ENCODE data around the gene RNF213.

Gene RNF213

DNA sequence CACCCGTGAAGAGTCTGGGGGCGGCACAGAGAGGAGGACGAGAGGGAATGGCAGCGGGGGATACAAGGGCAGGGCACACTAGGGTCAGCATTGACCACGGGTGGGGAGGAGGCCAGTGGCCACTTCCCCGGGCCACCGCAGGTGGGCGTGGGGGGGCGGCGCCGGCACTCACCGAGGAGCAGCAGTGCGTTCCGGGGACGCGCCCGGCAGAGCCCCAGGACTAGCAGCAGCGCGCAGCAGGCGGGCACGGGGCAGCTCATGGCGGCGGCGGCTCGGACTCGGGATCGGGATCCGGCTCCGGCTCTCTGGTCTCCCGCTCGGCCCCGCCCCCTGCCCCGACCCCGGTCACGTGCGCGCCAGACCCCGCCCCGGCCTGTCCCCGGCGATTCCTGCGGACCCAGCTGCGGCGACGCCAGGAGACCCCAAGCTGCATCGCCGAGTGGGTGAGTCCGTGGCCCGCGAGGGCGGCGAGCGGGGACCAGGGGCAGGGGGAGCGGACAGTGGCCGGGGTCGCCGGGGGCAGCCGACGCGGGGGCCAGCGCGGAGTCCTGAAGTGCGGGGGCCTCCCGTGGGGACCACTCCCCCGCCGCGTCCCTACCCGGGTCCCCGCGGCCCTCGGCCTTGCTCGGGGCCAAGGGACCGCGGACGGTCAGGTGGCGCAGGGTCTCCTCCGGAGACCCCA is 40.5 kb upstream of the RNF213 start, which contains the start of the genes SGSH and SLC26A11 (continued):
- TF ChIP-seq, protein P1, sequence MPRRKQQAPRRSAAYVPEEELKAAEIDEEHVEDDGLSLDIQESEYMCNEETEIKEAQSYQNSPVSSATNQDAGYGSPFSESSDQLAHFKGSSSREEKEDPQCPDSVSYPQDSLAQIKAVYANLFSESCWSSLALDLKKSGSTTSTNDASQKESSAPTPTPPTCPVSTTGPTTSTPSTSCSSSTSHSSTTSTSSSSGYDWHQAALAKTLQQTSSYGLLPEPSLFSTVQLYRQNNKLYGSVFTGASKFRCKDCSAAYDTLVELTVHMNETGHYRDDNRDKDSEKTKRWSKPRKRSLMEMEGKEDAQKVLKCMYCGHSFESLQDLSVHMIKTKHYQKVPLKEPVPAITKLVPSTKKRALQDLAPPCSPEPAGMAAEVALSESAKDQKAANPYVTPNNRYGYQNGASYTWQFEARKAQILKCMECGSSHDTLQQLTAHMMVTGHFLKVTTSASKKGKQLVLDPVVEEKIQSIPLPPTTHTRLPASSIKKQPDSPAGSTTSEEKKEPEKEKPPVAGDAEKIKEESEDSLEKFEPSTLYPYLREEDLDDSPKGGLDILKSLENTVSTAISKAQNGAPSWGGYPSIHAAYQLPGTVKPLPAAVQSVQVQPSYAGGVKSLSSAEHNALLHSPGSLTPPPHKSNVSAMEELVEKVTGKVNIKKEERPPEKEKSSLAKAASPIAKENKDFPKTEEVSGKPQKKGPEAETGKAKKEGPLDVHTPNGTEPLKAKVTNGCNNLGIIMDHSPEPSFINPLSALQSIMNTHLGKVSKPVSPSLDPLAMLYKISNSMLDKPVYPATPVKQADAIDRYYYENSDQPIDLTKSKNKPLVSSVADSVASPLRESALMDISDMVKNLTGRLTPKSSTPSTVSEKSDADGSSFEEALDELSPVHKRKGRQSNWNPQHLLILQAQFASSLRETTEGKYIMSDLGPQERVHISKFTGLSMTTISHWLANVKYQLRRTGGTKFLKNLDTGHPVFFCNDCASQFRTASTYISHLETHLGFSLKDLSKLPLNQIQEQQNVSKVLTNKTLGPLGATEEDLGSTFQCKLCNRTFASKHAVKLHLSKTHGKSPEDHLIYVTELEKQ (tag by site-specific recombination; IDR thresholded peaks at IDR 0.05; ENCODE audit: borderline replicate concordance) = no peak
- no peak for TF ChIP-seq ZNF792 (tag by site-specific recombination; IDR thresholded peaks at IDR 0.05)
- no peak for TF ChIP-seq ZNF558 (tag by site-specific recombination; IDR thresholded peaks at IDR 0.05)
- no peak for TF ChIP-seq ZNF76 (tag by site-specific recombination; IDR thresholded peaks at IDR 0.05; ENCODE audit: borderline replicate concordance, low read depth)
- no peak for TF ChIP-seq ZNF404 (tag by site-specific recombination; IDR thresholded peaks at IDR 0.05)
- TF ChIP-seq ZSCAN4 (tag by site-specific recombination; IDR thresholded peaks at IDR 0.05) = 0 out of 2 replicates have a peak, but pooled peaks have one; percentile 10
- TF ChIP-seq ZNF114 (tag by site-specific recombination; IDR thresholded peaks at IDR 0.05) = no peak
- TF ChIP-seq ZBTB17 (tag by site-specific recombination; IDR thresholded peaks at IDR 0.05) = peak; percentile 35; the same call in 1 of the 2 replicates
- peak; percentile 89 for TF ChIP-seq KLF9 (tag by site-specific recombination; IDR thresholded peaks at IDR 0.05; ENCODE audit: low read depth)
- no peak for TF ChIP-seq ZNF433 (tag by site-specific recombination; IDR thresholded peaks at IDR 0.05; ENCODE audit: low read depth)
- TF ChIP-seq ZNF549 (tag by site-specific recombination; IDR thresholded peaks at IDR 0.05) = no peak
- TF ChIP-seq ZNF133 (tag by site-specific recombination; IDR thresholded peaks at IDR 0.05) = 0 out of 2 replicates have a peak, but pooled peaks have one; percentile 9
- TF ChIP-seq ZNF600 (tag by site-specific recombination; IDR thresholded peaks at IDR 0.05) = peak; percentile 65
- no peak for TF ChIP-seq ZNF473 (tag by site-specific recombination; IDR thresholded peaks at IDR 0.05)
- 0 out of 2 replicates have a peak, but pooled peaks have one; percentile 33 for TF ChIP-seq ZEB2 (tag by site-specific recombination; IDR thresholded peaks at IDR 0.05)
- TF ChIP-seq TCF7L2 (IDR thresholded peaks at IDR 0.05; ENCODE audit: borderline replicate concordance, low read depth, low read length) = no peak
- 0 out of 2 replicates have a peak, but pooled peaks have one; percentile 48 for TF ChIP-seq ZNF610 (tag by site-specific recombination; IDR thresholded peaks at IDR 0.05; ENCODE audit: borderline replicate concordance)
- TF ChIP-seq MEIS1 (CRISPR knock-in tag; IDR thresholded peaks at IDR 0.05; ENCODE audit: borderline replicate concordance) = no peak
- TF ChIP-seq PATZ1 (tag by site-specific recombination; IDR thresholded peaks at IDR 0.05) = peak; percentile 43
- TF ChIP-seq ZNF777 (tag by site-specific recombination; IDR thresholded peaks at IDR 0.05; ENCODE audit: borderline replicate concordance) = no peak
- no peak for TF ChIP-seq TRIM28 (IDR thresholded peaks at IDR 0.05; ENCODE audit: borderline replicate concordance, low read length)
- peak; percentile 90 for TF ChIP-seq KLF16 (tag by site-specific recombination; IDR thresholded peaks at IDR 0.05)
- no peak for TF ChIP-seq REST (tag by site-specific recombination; IDR thresholded peaks at IDR 0.05)
- no peak for TF ChIP-seq ELK4 (IDR thresholded peaks at IDR 0.05; ENCODE audit: borderline replicate concordance, low read depth, low read length)
- no peak for TF ChIP-seq SCRT2 (tag by site-specific recombination; IDR thresholded peaks at IDR 0.05)
- TF ChIP-seq ZNF692 (tag by site-specific recombination; IDR thresholded peaks at IDR 0.05) = no peak
- TF ChIP-seq REPIN1 (tag by site-specific recombination; IDR thresholded peaks at IDR 0.05; ENCODE audit: low read depth) = peak; percentile 32; the same call in 1 of the 2 replicates

Measured in HEK293 (cell line).